ENCODE measurements around the gene TBC1D1.

DNA sequence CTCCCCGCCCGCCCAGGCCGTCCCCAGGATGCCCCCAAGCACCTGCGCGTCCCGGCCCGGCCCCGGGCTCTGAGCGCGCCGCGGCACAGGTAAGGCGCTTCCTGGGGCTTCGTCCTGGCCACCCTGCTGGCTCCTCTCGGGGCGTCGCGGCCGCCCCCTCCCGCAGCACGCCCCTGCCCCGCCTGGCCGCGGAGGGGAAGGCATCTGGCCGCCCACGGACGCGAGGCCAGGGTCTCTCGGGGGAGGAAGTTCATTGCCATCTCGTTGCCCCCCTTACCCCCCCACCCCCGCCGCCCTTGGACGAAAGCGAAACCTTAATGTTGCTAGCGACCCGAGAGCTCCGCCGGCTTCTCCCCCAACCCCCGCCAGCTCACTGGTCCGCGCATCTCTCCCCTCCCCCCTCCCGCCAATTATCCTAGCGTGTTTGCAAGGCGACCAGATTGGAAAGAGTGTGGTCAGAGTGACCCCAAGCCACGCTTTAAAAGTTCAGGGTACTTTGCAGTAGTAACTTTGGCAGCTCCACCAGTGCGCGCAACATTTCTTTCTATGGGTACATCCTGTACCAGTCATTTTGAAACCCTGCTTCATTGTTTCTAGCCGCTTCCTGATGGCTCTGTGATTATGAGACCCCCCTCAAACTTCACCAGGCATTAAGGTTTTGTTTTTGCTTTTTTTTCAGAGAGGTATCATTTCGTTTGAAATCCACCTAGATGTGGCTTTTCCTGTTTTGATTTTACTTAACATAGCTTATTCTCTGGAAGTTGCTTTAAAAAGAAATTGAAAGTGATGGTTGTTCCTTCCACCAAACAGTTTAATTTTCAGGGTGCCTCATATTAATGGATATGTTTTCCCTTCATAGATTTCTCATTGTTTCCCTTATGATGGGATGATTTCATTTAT, 626 bp downstream of the TBC1D1 start:
- TF ChIP-seq, protein P1, sequence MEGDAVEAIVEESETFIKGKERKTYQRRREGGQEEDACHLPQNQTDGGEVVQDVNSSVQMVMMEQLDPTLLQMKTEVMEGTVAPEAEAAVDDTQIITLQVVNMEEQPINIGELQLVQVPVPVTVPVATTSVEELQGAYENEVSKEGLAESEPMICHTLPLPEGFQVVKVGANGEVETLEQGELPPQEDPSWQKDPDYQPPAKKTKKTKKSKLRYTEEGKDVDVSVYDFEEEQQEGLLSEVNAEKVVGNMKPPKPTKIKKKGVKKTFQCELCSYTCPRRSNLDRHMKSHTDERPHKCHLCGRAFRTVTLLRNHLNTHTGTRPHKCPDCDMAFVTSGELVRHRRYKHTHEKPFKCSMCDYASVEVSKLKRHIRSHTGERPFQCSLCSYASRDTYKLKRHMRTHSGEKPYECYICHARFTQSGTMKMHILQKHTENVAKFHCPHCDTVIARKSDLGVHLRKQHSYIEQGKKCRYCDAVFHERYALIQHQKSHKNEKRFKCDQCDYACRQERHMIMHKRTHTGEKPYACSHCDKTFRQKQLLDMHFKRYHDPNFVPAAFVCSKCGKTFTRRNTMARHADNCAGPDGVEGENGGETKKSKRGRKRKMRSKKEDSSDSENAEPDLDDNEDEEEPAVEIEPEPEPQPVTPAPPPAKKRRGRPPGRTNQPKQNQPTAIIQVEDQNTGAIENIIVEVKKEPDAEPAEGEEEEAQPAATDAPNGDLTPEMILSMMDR (IDR thresholded peaks at IDR 0.05; ENCODE audit: insufficient read depth, low read depth, low read length), result no peak
- TF ChIP-seq EZH2 (IDR thresholded peaks at IDR 0.05; ENCODE audit: insufficient read depth, low read length), result no peak

Data from astrocyte (in vitro differentiated cells and primary cell).